Neural progenitor cell (in vitro differentiated cells): ENCODE data around the gene FBXW8.

Experiments
- EZH2phosphoT487 ChIP-seq: fragments of 200-600 bp; sonication (generic); IDR thresholded peaks from 2 replicates; pipeline ENCODE4 v1.6.1; 2017; ENCODE audit warnings: antibody characterized with exemption
- TF ChIP-seq, protein P1 (sequence below): fragments of 200-600 bp; sonication (generic); IDR thresholded peaks from 2 replicates; pipeline ENCODE4 v1.5.1; 2017; ENCODE audit warnings: antibody characterized with exemption, mild to moderate bottlenecking

DNA sequence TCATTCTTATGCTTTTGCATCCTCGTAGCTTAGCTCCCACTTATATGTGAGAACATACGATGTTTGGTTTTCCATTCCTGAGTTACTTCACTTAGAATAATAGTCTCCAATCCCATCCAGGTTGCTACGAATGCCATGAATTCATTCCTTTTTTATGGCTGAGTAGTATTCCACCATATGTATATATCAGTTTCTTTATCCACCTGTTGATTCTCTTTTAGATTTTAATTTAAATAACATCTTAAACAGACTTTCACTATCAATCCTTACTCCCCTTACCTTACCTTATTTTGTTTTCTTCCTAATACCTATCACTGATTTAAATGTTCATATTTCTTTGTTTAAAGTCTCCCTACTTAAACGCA, 488 bp upstream of the FBXW8 start:
- no peak for TF ChIP-seq EZH2phosphoT487
- TF ChIP-seq, protein P1, sequence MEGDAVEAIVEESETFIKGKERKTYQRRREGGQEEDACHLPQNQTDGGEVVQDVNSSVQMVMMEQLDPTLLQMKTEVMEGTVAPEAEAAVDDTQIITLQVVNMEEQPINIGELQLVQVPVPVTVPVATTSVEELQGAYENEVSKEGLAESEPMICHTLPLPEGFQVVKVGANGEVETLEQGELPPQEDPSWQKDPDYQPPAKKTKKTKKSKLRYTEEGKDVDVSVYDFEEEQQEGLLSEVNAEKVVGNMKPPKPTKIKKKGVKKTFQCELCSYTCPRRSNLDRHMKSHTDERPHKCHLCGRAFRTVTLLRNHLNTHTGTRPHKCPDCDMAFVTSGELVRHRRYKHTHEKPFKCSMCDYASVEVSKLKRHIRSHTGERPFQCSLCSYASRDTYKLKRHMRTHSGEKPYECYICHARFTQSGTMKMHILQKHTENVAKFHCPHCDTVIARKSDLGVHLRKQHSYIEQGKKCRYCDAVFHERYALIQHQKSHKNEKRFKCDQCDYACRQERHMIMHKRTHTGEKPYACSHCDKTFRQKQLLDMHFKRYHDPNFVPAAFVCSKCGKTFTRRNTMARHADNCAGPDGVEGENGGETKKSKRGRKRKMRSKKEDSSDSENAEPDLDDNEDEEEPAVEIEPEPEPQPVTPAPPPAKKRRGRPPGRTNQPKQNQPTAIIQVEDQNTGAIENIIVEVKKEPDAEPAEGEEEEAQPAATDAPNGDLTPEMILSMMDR = no peak
